Gastroesophageal sphincter (tissue), 3 donors: ENCODE measurements around the gene NINL.

Experiments used
- CTCF ChIP-seq, 4 experiments: fragments of 200-600 bp in 2 of 4; fragments of 450-650 bp in 2 of 4; sonication (generic) in 1 of 4; IDR thresholded peaks; one replicate each; pipeline ENCODE4 v1.5.1; 2017 to 2019; ENCODE audit warnings: antibody characterized with exemption in 4 of 4, mild to moderate bottlenecking in 2 of 4, moderate library complexity in 2 of 4
- POLR2A ChIP-seq, 2 donors: fragments of 450-650 bp; IDR thresholded peaks; one replicate each; pipeline ENCODE4 v1.6.1; 2017; ENCODE audit warnings: antibody characterized with exemption in 2 of 2, mild to moderate bottlenecking in 2 of 2, moderate library complexity in 1 of 2
- POLR2AphosphoS5 ChIP-seq: sonication (generic); formaldehyde crosslinking; IDR thresholded peaks from one replicate; pipeline ENCODE4 v1.6.1; 2017; ENCODE audit warnings: antibody characterized with exemption

DNA sequence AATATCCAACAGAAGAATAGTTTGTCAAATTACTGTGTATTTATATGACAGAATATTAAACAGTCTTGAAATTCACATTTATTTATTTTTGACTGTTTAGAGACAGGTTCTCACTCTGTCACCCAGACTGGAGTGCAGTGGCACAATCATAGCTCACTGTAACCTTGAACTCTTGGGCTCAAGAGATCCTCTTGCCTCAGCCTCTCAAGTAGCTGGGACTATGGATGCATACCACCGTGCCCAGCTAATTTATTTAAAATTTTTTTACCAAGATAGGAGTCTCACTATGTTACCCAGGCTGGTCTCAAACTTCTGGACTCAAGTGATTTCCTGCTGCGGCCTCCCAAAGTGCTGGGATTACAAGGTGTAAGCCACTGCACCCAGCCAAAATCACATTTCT lies 57.4 kb downstream of the NINL start:
- TF ChIP-seq POLR2A (IDR thresholded peaks at IDR 0.05), result no peak
- no peak for TF ChIP-seq POLR2AphosphoS5
- no peak for TF ChIP-seq CTCF (IDR thresholded peaks at IDR 0.05)
